Stomach smooth muscle (tissue), 2 donors: ENCODE measurements around the gene RAB17.

ENCODE experiments used
- H3K27ac ChIP-seq: one replicate; pipeline ENCODE4 v1.7.0; 2013; ENCODE audit warnings: mild to moderate bottlenecking, low read length, inconsistent platforms
- H3K27me3 ChIP-seq, 2 donors: one replicate each; pipeline ENCODE4 v1.7.0; 2013; ENCODE audit warnings: low read length in 2 of 2; ENCODE audit not compliant: insufficient read depth in 2 of 2, control insufficient read depth in 1 of 2
- H3K36me3 ChIP-seq, 2 donors: one replicate each; pipeline ENCODE4 v1.7.0; 2013; ENCODE audit warnings: low read length in 2 of 2; ENCODE audit not compliant: control insufficient read depth in 2 of 2, insufficient read depth in 2 of 2
- H3K4me1 ChIP-seq: one replicate; pipeline ENCODE4 v1.7.0; 2013; ENCODE audit warnings: low read length; ENCODE audit not compliant: control insufficient read depth, insufficient read depth
- H3K4me3 ChIP-seq, 2 donors: one replicate each; pipeline ENCODE4 v1.7.0; 2013; ENCODE audit warnings: low read length in 2 of 2
- H3K9ac ChIP-seq, 2 donors: one replicate each; pipeline ENCODE4 v1.7.0; 2013; ENCODE audit warnings: low read length in 2 of 2, mild to moderate bottlenecking in 1 of 2
- H3K9me3 ChIP-seq, 2 donors: one replicate each; pipeline ENCODE4 v1.7.0; 2013; ENCODE audit warnings: low read length in 2 of 2; ENCODE audit not compliant: control insufficient read depth in 2 of 2
- donor health status: healthy.
- donor health status: Pancreatic carcinoma.

RAB17 gene

DNA sequence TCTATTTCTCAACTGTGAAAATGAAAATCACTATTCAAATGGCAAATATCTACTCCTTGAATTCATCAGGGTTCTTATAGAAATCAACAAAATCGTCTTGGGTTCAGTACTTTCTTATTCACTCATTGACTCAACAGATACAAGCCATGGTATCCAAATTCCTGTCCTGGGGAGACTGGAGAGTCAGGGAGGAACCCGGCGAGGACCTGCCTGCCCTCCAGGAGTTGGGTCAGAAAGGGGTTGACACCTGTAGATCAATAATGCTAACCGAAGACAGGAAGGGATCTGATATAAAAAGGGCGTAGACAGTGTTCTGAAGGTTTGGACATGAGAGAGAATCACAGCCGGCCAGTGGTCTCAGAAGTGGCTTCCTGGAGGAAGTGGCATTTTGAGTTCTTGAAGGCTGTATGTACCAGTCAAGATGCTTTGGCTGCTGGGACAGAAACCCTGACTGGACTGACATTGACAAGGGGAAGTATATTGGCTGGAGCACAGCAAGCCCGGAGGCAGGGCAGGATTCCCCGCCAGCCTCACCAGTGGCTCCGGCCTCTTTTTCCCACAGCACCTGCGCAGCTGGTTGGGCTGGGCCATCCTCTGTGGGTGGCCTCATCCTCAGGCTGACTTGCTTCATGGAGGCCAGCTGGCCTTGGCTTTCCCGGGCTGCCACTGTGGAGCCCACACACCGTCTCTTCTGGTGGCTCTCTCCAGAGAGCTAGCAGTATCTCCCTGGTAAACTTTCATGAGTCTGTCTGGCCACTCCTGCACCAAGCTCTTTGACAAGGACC lies 39.9 kb upstream of the RAB17 start:
- Histone ChIP-seq H3K36me3 (peaks cover 3 to 12% of the 10 kb centered on the region in 2 donors), H3K4me1 (peaks cover 65% of the 10 kb centered on the region), H3K27ac (no peak overlapping the region), H3K9ac (no peak overlapping the region), H3K27me3 (no peaks in the 10 kb centered on the region), H3K4me3 (no peak overlapping the region), H3K9me3 (no peaks in the 10 kb centered on the region)

- Histone ChIP-seq H3K9me3 (no peaks in the 10 kb centered on the region), H3K36me3 (peaks cover 3 to 12% of the 10 kb centered on the region in 2 donors), H3K27me3 (no peaks in the 10 kb centered on the region), H3K4me1 (peaks cover 65% of the 10 kb centered on the region), H3K4me3 (no peak overlapping the region), H3K9ac (no peak overlapping the region), H3K27ac (no peak overlapping the region)
These were observed 39.2 kb upstream of the RAB17 start for GRCh38 chr2:237629739-237630138.

- Histone ChIP-seq H3K27me3 (no peaks in the 10 kb centered on the region), H3K4me1 (peaks cover 65% of the 10 kb centered on the region), H3K9ac (no peak overlapping the region), H3K27ac (no peak overlapping the region), H3K36me3 (peaks cover 3 to 12% of the 10 kb centered on the region in 2 donors), H3K9me3 (no peaks in the 10 kb centered on the region), H3K4me3 (peak overlapping the region; percentile 34 to 81)
These were observed 38.6 kb upstream of the RAB17 start for GRCh38 chr2:237629188-237629534.

GRCh38 chr2:237628247-237629187 lies 38.0 kb upstream of the RAB17 start:
- H3K4me1 ChIP-seq: peaks cover 61% of the 10 kb centered on the region
- H3K27ac ChIP-seq: peak overlapping the region; percentile 46
- peak overlapping the region; percentile 34 to 81 for H3K4me3 ChIP-seq
- H3K9ac ChIP-seq: peak overlapping the region; percentile 67 to 74
- no peaks in the 10 kb centered on the region for H3K27me3 ChIP-seq
- peaks cover 3 to 12% of the 10 kb centered on the region in 2 donors for H3K36me3 ChIP-seq
- H3K9me3 ChIP-seq: no peaks in the 10 kb centered on the region

- Histone ChIP-seq H3K27ac (peak within 1 kb of the TSS; percentile 66), H3K4me1 (peaks cover 53% of the 10 kb centered on the region), H3K36me3 (peaks cover 3 to 12% of the 10 kb centered on the region in 2 donors), H3K9ac (peak within 1 kb of the TSS; percentile 67 to 74), H3K4me3 (peak within 1 kb of the TSS; percentile 55 to 81), H3K9me3 (no peaks in the 10 kb centered on the region), H3K27me3 (no peaks in the 10 kb centered on the region)
These were observed 37.1 kb upstream of the RAB17 start, which contains the start of gene LRRFIP1 for GRCh38 chr2:237627441-237628246. LRRFIP1 (plus strand) TSS chr2:237627587; CDS start chr2:237627645, 58 bp downstream.

DNA sequence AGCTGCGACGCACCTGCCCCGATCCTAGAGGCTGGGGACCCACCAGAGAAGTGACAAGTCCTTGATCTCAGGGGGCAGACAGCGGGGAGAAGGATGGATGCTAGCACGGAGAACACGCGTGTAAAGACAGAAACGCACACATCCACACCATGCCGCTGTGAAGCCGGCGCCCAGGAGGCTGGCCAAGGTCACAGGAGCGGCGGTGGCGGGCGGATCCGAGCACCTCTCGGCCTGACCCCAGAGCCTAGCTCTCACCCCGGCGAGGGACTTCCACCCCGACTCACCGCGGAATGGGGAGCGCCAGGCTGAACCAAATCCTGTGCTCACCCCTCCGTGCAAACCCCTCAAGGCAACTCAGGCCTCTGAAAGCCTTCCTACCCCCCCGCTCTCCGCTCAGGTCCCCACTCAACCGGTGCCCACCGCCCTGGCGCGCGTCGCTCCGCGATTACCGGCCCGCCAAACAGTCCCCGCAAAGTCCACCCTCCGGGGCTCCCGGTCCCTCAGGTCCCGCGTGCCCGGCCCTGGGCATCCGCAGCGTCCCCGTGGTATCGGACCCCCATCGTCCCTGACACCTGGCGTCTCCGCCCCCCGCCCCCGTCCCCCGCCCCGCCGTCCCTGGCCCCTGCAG lies 36.4 kb upstream of the RAB17 start:
- Histone ChIP-seq H3K4me1 (peaks cover 47% of the 10 kb centered on the region), H3K4me3 (peak overlapping the region; percentile 55), H3K9ac (peak overlapping the region; percentile 51), H3K27ac (peak overlapping the region; percentile 66), H3K27me3 (no peaks in the 10 kb centered on the region), H3K36me3 (peaks cover 0 to 8% of the 10 kb centered on the region in 2 donors), H3K9me3 (no peaks in the 10 kb centered on the region)

DNA sequence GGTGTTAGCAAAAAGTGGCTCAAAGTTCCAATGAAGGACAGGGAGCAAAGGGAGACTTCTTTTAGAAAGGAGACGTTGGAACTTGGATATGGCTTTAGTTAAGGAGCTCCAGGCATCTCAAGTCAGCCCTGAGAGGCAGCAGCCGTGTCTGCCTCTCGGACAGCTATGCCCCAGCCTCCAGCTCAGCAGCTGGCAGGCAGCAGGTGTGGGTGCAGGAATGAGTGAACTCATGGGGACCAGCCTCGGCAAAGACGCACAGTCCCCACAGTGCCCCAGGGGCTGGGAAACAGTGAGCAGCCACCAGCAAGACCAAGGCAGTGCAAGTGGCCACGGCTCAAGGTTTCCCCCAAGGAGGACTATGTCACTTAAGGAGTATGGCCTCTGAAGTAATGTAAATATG lies 35.2 kb upstream of the RAB17 start:
- no peak overlapping the region for H3K4me3 ChIP-seq
- peaks cover 0 to 3% of the 10 kb centered on the region in 2 donors for H3K36me3 ChIP-seq
- peak overlapping the region; percentile 66 for H3K27ac ChIP-seq
- H3K9ac ChIP-seq: no peak overlapping the region
- no peaks in the 10 kb centered on the region for H3K9me3 ChIP-seq
- peaks cover 36% of the 10 kb centered on the region for H3K4me1 ChIP-seq
- H3K27me3 ChIP-seq: no peaks in the 10 kb centered on the region

GRCh38 chr2:237625216-237625705 lies 34.7 kb upstream of the RAB17 start:
- no peaks in the 10 kb centered on the region for H3K9me3 ChIP-seq

DNA sequence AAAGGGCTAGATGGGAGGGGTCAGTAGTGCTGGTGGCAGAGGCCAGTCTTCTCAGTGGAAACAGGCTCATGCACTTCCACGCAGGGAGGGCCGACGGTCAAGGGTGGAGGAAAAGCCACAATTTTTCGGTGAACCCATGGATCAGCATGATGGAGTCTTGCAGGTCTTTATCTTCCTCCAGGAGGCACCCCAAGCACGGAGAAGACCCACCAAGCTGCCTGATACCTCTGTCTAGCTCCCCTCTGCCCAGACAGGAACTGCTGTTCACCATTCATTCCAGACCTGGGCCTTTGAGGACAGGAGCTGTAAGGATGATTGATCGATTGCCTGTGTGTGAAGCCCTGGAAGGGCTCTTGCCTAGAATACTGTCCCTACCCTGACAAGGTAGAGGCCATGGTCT lies 34.0 kb upstream of the RAB17 start:
- H3K9ac ChIP-seq: no peak overlapping the region
- no peaks in the 10 kb centered on the region for H3K27me3 ChIP-seq
- no peak overlapping the region for H3K4me3 ChIP-seq
- H3K9me3 ChIP-seq: no peaks in the 10 kb centered on the region
- no peak overlapping the region for H3K27ac ChIP-seq
- peaks cover 25% of the 10 kb centered on the region for H3K4me1 ChIP-seq
- no peaks in the 10 kb centered on the region for H3K36me3 ChIP-seq

More at GRCh38 chr2:237625216-237625705, 34.7 kb upstream of the RAB17 start:
- peaks cover 32% of the 10 kb centered on the region for H3K4me1 ChIP-seq
- no peaks in the 10 kb centered on the region for H3K36me3 ChIP-seq
- no peaks in the 10 kb centered on the region for H3K27me3 ChIP-seq
- peak overlapping the region; percentile 66 for H3K27ac ChIP-seq
- H3K4me3 ChIP-seq: no peak overlapping the region
- H3K9ac ChIP-seq: no peak overlapping the region
